Subcutaneous abdominal adipose tissue (tissue), 5 donors: ENCODE results near the gene OR5K2.

ENCODE experiments used
- H3K27ac ChIP-seq: one replicate; pipeline ENCODE4 v1.7.0; 2013; ENCODE audit warnings: low read depth, mild to moderate bottlenecking, inconsistent platforms, low read length, moderate library complexity
- H3K27me3 ChIP-seq, 5 donors: one replicate each; pipeline ENCODE4 v1.7.0; 2013; ENCODE audit warnings: low read length in 5 of 5, inconsistent platforms in 1 of 5; ENCODE audit not compliant: control insufficient read depth in 5 of 5, insufficient read depth in 4 of 5
- H3K36me3 ChIP-seq, 5 donors: one replicate each; pipeline ENCODE4 v1.7.0; 2013; ENCODE audit warnings: low read length in 5 of 5; ENCODE audit not compliant: control insufficient read depth in 5 of 5, insufficient read depth in 5 of 5
- H3K4me1 ChIP-seq, 5 donors: one replicate each; pipeline ENCODE4 v1.7.0; 2013; ENCODE audit warnings: low read length in 5 of 5, mild to moderate bottlenecking in 3 of 5, moderate library complexity in 1 of 5; ENCODE audit not compliant: control insufficient read depth in 5 of 5, insufficient read depth in 5 of 5
- H3K4me3 ChIP-seq, 5 donors: one replicate each; pipeline ENCODE4 v1.7.0; 2013; ENCODE audit warnings: low read length in 5 of 5, low read depth in 1 of 5
- H3K9ac ChIP-seq, 5 donors: one replicate each; pipeline ENCODE4 v1.7.0; 2013; ENCODE audit warnings: low read length in 5 of 5, mild to moderate bottlenecking in 4 of 5, moderate library complexity in 3 of 5
- H3K9me3 ChIP-seq, 5 donors: one replicate each; pipeline ENCODE4 v1.7.0; 2013; ENCODE audit warnings: low read length in 5 of 5; ENCODE audit not compliant: control insufficient read depth in 5 of 5
- donor health status: healthy.
- donor health status: healthy.
- donor health status: healthy.
- donor health status: healthy.
- donor health status: healthy.

Gene OR5K2

GRCh38 chr3:98497381-98497780 lies at the start of gene OR5K2:
Gene OR5K2, plus strand, starts transcription at chr3:98497681. Its CDS starts 0 bp downstream, at chr3:98497681.
- H3K4me3 ChIP-seq, result no peak within 1 kb of the TSS
- H3K9ac ChIP-seq, result no peak within 1 kb of the TSS
- no peak within 1 kb of the TSS for H3K27ac ChIP-seq
- no peaks in the 10 kb centered on the region for H3K9me3 ChIP-seq
- H3K27me3 ChIP-seq, result no peaks in the 10 kb centered on the region
- no peaks in the 10 kb centered on the region for H3K4me1 ChIP-seq
- no peaks in the 10 kb centered on the region for H3K36me3 ChIP-seq

DNA sequence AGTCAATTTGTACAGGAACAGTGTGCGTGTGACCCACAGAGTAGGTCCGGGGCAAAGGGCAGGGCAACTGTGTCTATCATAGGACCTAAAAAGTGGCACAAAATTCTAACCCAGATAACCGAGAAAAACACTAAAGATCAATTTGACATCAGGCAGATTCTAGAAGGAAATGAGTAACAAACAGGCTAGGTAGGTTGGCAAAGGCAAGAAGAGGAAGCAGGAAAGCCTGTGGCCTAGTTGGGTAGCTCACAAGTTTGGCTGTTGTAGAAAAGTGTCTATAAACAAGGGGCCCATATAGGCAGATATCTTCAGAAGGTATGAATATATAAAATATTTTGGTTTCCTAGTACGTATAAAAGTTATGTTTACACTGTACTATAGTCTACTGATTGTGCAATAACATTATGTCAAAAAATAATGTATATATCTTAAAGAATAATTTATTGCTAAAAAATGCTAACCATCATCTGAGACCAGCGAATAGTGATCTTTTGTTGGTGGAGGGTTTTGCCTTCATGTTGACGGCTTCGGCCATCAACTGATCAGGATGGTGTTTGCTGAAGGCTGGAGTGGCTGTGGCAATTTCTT lies 47.8 kb upstream of the OR5K2 start:
- Histone ChIP-seq H3K9me3 (no peaks in the 10 kb centered on the region), H3K4me1 (no peaks in the 10 kb centered on the region), H3K36me3 (no peaks in the 10 kb centered on the region), H3K27me3 (no peaks in the 10 kb centered on the region), H3K9ac (no peak overlapping the region), H3K4me3 (no peak overlapping the region), H3K27ac (no peak overlapping the region)

GRCh38 chr3:98450372-98450771 lies 47.1 kb upstream of the OR5K2 start:
- Histone ChIP-seq H3K4me1 (no peaks in the 10 kb centered on the region), H3K9ac (no peak overlapping the region), H3K4me3 (no peak overlapping the region), H3K27me3 (no peaks in the 10 kb centered on the region), H3K36me3 (no peaks in the 10 kb centered on the region), H3K27ac (no peak overlapping the region), H3K9me3 (no peaks in the 10 kb centered on the region)

- no peaks in the 10 kb centered on the region for H3K4me1 ChIP-seq
- H3K27me3 ChIP-seq, result no peaks in the 10 kb centered on the region
- H3K27ac ChIP-seq, result no peak overlapping the region
- H3K9ac ChIP-seq, result no peak overlapping the region
- H3K9me3 ChIP-seq, result peaks cover 0 to 4% (median 0%) of the 10 kb centered on the region in 5 donors
- no peak overlapping the region for H3K4me3 ChIP-seq
- no peaks in the 10 kb centered on the region for H3K36me3 ChIP-seq
Measured at GRCh38 chr3:98453827-98454226, 43.7 kb upstream of the OR5K2 start.

DNA sequence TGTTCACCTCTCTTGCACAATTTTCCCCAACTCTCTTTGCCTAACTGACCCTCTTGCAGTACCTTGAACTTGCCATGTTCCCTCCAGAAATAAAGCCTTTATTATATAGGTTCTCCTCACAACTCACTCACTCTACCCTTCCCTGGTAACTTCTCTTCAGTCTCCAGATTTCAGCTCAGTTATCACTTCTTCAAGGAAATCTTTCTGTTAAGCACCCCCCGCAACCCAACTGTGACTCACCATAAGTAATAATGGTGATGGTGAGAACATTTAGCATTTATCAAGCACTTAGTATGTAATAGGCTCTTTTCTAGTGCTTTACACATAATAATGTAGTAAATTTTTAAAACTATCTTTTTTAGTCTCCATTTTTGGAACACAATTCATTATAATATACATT lies 42.6 kb upstream of the OR5K2 start:
- no peaks in the 10 kb centered on the region for H3K36me3 ChIP-seq
- H3K9ac ChIP-seq, result no peak overlapping the region
- H3K27me3 ChIP-seq, result no peaks in the 10 kb centered on the region
- H3K9me3 ChIP-seq, result peaks cover 0 to 4% (median 0%) of the 10 kb centered on the region in 5 donors
- no peak overlapping the region for H3K4me3 ChIP-seq
- H3K27ac ChIP-seq, result no peak overlapping the region
- no peaks in the 10 kb centered on the region for H3K4me1 ChIP-seq

GRCh38 chr3:98457543-98457942 lies 39.9 kb upstream of the OR5K2 start:
- Histone ChIP-seq H3K4me1 (no peaks in the 10 kb centered on the region), H3K36me3 (no peaks in the 10 kb centered on the region), H3K27ac (no peak overlapping the region), H3K27me3 (no peaks in the 10 kb centered on the region), H3K4me3 (no peak overlapping the region), H3K9me3 (peaks cover 0 to 4% (median 0%) of the 10 kb centered on the region in 5 donors), H3K9ac (no peak overlapping the region)

DNA sequence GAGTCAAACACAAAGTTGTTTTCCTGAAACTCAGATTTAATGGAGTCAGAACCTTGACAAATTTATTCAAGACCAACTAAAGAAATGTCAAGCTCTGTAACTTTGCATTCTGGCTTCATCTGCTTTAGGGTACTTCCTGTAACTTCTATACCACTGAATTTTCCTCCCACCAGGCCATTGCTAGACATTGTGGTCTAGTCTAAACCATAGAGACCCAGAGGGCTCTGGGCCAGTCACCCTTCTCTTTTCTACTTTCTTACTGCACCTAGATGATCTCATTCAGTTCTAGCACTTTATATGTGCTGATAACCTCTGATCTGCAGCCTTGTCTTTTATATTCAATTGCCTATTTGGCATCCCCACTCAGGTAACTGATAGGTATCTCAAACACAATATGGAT lies 37.3 kb upstream of the OR5K2 start:
- H3K36me3 ChIP-seq, result no peaks in the 10 kb centered on the region
- no peak overlapping the region for H3K9ac ChIP-seq
- H3K27me3 ChIP-seq, result no peaks in the 10 kb centered on the region
- H3K4me3 ChIP-seq, result no peak overlapping the region
- no peaks in the 10 kb centered on the region for H3K4me1 ChIP-seq
- H3K9me3 ChIP-seq, result peaks cover 0 to 4% (median 0%) of the 10 kb centered on the region in 5 donors
- H3K27ac ChIP-seq, result no peak overlapping the region

DNA sequence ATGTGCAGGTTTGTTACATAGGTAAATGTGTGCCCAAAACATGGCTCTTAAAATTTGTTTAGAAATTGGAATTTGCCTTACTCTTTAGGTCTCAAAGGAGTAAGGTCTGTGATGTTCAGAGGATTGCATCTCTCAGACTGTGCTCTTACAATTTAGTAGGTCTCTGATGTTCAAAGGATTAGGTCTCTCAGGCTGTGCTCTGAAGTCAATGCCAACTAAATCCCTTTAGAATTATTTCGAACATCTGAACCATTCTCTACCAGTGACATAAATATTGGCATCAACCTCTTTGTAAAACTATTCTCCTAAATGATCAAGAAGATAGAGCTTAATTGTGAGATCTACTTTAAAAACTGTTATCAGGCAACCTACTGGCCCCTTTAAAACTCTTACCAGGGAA lies 34.6 kb upstream of the OR5K2 start, which contains the start of gene OR5K1:
TSS of gene OR5K1 (plus strand) at position 301 of the 400 bp plus-strand sequence. CDS start 6,376 bp downstream, outside the sequence.
- no peaks in the 10 kb centered on the region for H3K36me3 ChIP-seq
- H3K9me3 ChIP-seq, result peaks cover 0 to 4% (median 0%) of the 10 kb centered on the region in 5 donors
- no peak within 1 kb of the TSS for H3K27ac ChIP-seq
- no peaks in the 10 kb centered on the region for H3K4me1 ChIP-seq
- H3K27me3 ChIP-seq, result no peaks in the 10 kb centered on the region
- H3K4me3 ChIP-seq, result no peak within 1 kb of the TSS
- no peak within 1 kb of the TSS for H3K9ac ChIP-seq

GRCh38 chr3:98482717-98483482 lies 14.6 kb upstream of the OR5K2 start:
- Histone ChIP-seq H3K36me3 (no peaks in the 10 kb centered on the region), H3K27ac (no peak overlapping the region), H3K4me1 (no peaks in the 10 kb centered on the region), H3K9ac (no peak overlapping the region), H3K9me3 (peaks cover 4 to 37% (median 21%) of the 10 kb centered on the region in 5 donors), H3K27me3 (no peaks in the 10 kb centered on the region), H3K4me3 (peak overlapping the region in 1 of 5 donors; percentile 13)

DNA sequence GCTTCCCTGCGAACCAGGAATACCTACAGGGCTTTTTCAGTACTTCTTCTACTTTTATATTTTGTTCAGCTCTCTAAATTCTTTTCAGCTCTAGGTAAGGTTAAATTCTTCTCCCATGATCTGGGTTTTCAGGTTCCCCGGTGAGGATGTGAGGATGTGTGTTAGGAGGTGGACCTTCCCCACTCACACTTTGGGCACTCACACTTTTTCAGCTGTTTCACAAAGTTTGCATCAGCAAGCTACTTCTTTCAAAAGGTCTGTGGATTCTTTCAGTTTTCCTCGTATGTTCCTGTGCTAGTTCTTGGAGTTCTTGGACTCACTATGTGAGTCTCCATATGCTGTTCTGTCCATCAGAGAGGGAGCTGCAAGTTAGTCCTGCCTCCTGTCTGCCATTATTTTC lies 13.9 kb upstream of the OR5K2 start:
- no peak overlapping the region for H3K27ac ChIP-seq
- no peaks in the 10 kb centered on the region for H3K27me3 ChIP-seq
- no peak overlapping the region for H3K4me3 ChIP-seq
- H3K9ac ChIP-seq, result no peak overlapping the region
- H3K36me3 ChIP-seq, result no peaks in the 10 kb centered on the region
- no peaks in the 10 kb centered on the region for H3K4me1 ChIP-seq
- H3K9me3 ChIP-seq, result peaks cover 4 to 34% (median 21%) of the 10 kb centered on the region in 5 donors
